HFFc6 (cell line): ENCODE measurements around the gene HDGFL2. TPM values are rescaled to one million over a fixed set of nuclear protein-coding genes. Genes with fewer than 3 reads are reported as not detected.

ENCODE experiments used
- DNase-seq: peaks from one replicate; pipeline ENCODE4 v3.0.0-alpha.2; 2018
- H3K27ac Mint-ChIP-seq: 2 replicates; pipeline ENCODE4 v1.8.0; 2020; ENCODE audit warnings: mild to moderate bottlenecking, mixed read lengths
- H3K27me3 Mint-ChIP-seq: 2 replicates; pipeline ENCODE4 v1.8.0; 2021; ENCODE audit warnings: mild to moderate bottlenecking, moderate library complexity, mixed read lengths; ENCODE audit not compliant: insufficient read depth
- H3K36me3 Mint-ChIP-seq: 2 replicates; pipeline ENCODE4 v1.8.0; 2021; ENCODE audit warnings: low read depth, mixed read lengths
- H3K4me1 Mint-ChIP-seq: 2 replicates; pipeline ENCODE4 v1.8.0; 2020; ENCODE audit warnings: low read depth, mixed read lengths
- H3K4me3 Mint-ChIP-seq: 2 replicates; pipeline ENCODE4 v1.8.0; 2020; ENCODE audit warnings: mild to moderate bottlenecking, moderate library complexity, mixed read lengths
- H3K9me3 Mint-ChIP-seq: 2 replicates; pipeline ENCODE4 v1.8.0; 2020; ENCODE audit warnings: mild to moderate bottlenecking, mixed read lengths
- total RNA-seq, 6 experiments: library from RNA; stranded (reverse); fragmentation: NEBNext Ultra II Directional; extraction: Animal tissue kit (Norgen Biotek cat#: 25700); gene quantifications; 2 replicates in 1 of 6; 3 replicates in 5 of 6; pipeline ENCODE4 v1.2.3, GENCODE V29; 2021
- TF ChIP-seq, protein P1 (sequence below): fragments of 200-600 bp; sonication (generic); IDR thresholded peaks from 2 replicates; pipeline ENCODE4 v1.5.0; 2021; ENCODE audit warnings: antibody characterized with exemption, mild to moderate bottlenecking

Gene HDGFL2
- total RNA-seq, 6 experiments from 2014 or later: 68.0 to 79.6 (median 74.2) TPM

GRCh38 chr19:4429771-4430171 lies 42.3 kb upstream of the HDGFL2 start:
- no peaks in the 10 kb centered on the region; the same call in 1 of the 2 replicates for H3K27me3 Mint-ChIP-seq
- no peak overlapping the region for H3K27ac Mint-ChIP-seq
- H3K4me1 Mint-ChIP-seq: peaks cover 12% of the 10 kb centered on the region
- TF ChIP-seq, protein P1, sequence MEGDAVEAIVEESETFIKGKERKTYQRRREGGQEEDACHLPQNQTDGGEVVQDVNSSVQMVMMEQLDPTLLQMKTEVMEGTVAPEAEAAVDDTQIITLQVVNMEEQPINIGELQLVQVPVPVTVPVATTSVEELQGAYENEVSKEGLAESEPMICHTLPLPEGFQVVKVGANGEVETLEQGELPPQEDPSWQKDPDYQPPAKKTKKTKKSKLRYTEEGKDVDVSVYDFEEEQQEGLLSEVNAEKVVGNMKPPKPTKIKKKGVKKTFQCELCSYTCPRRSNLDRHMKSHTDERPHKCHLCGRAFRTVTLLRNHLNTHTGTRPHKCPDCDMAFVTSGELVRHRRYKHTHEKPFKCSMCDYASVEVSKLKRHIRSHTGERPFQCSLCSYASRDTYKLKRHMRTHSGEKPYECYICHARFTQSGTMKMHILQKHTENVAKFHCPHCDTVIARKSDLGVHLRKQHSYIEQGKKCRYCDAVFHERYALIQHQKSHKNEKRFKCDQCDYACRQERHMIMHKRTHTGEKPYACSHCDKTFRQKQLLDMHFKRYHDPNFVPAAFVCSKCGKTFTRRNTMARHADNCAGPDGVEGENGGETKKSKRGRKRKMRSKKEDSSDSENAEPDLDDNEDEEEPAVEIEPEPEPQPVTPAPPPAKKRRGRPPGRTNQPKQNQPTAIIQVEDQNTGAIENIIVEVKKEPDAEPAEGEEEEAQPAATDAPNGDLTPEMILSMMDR: no peak
- no peak overlapping the region for H3K4me3 Mint-ChIP-seq
- H3K36me3 Mint-ChIP-seq: peaks cover 24% of the 10 kb centered on the region
- DNase-seq: no peak
- no peaks in the 10 kb centered on the region for H3K9me3 Mint-ChIP-seq

GRCh38 chr19:4430760-4431159 lies 41.3 kb upstream of the HDGFL2 start:
- H3K36me3 Mint-ChIP-seq: peaks cover 26% of the 10 kb centered on the region
- H3K4me3 Mint-ChIP-seq: no peak overlapping the region
- H3K27ac Mint-ChIP-seq: no peak overlapping the region
- DNase-seq: no peak
- H3K4me1 Mint-ChIP-seq: peaks cover 5% of the 10 kb centered on the region
- H3K9me3 Mint-ChIP-seq: no peaks in the 10 kb centered on the region
- TF ChIP-seq, protein P1: no peak
- no peaks in the 10 kb centered on the region; the same call in 1 of the 2 replicates for H3K27me3 Mint-ChIP-seq

DNA sequence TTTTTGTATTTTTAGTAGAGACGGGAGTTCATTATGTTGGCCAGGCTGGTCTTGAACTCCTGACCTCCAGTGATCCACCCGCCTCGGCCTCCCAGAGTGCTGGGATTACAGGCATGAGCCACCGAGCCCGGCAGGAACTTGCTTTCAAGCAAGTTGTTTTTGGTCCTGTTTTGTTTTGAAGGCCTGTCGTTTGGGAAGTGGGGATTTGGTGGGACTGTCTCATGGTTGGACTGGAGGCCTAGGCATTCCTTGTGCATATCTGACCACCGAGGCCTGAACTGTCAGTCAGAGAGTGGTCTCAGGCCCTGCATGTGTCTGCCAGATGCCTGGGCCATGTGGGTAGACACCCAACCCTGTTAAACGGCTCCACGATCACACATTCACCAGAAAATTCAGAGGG lies 40.8 kb upstream of the HDGFL2 start:
- Mint-ChIP-seq H3K27me3 (no peaks in the 10 kb centered on the region; the same call in 1 of the 2 replicates), H3K36me3 (peaks cover 26% of the 10 kb centered on the region), H3K4me1 (no peaks in the 10 kb centered on the region; the same call in 1 of the 2 replicates), H3K9me3 (no peaks in the 10 kb centered on the region), H3K4me3 (no peak overlapping the region), H3K27ac (no peak overlapping the region)
- TF ChIP-seq, protein P1: no peak
- no peak for DNase-seq

- no peak for DNase-seq
- TF ChIP-seq, protein P1: no peak
- Mint-ChIP-seq H3K4me1 (no peaks in the 10 kb centered on the region), H3K4me3 (no peak overlapping the region), H3K27ac (no peak overlapping the region), H3K27me3 (no peaks in the 10 kb centered on the region; the same call in 1 of the 2 replicates), H3K36me3 (peaks cover 26% of the 10 kb centered on the region), H3K9me3 (no peaks in the 10 kb centered on the region)
Observed at GRCh38 chr19:4431808-4432674, 40.1 kb upstream of the HDGFL2 start.

GRCh38 chr19:4432918-4433506 lies 39.1 kb upstream of the HDGFL2 start:
- H3K9me3 Mint-ChIP-seq: no peaks in the 10 kb centered on the region
- TF ChIP-seq, protein P1: no peak
- no peaks in the 10 kb centered on the region; the same call in 1 of the 2 replicates for H3K27me3 Mint-ChIP-seq
- DNase-seq: no peak
- H3K4me3 Mint-ChIP-seq: no peak overlapping the region
- no peak overlapping the region for H3K27ac Mint-ChIP-seq
- no peaks in the 10 kb centered on the region for H3K4me1 Mint-ChIP-seq
- peaks cover 26% of the 10 kb centered on the region for H3K36me3 Mint-ChIP-seq
